IMR-90 (cell line): ENCODE data around the gene ZFTA. TPM values are rescaled to one million over a fixed set of nuclear protein-coding genes. Genes with fewer than 3 reads are reported as not detected.

Experiments used
- ATAC-seq: fragments of 200-7000 bp; cut with Tn5 transposase; 2 replicates; pipeline ENCODE4 v1.9.1; 2020; ENCODE audit warnings: low read depth, mild to moderate bottlenecking, moderate library complexity
- BruUV-seq: library from RNA; stranded (reverse); fragments of 400-500 nt; replicated peaks from 2 replicates; lab custom pipeline; 2021; lab: Mats Ljungman, UMichigan
- CTCF ChIA-PET: fragments of 300-600 bp; formaldehyde crosslinking; extraction: SDS; loops from one replicate; lab custom pipeline; 2021; ENCODE audit warnings: antibody characterized with exemption; lab: Yijun Ruan, JAX
- POLR2A ChIA-PET: fragments of 300-600 bp; sonication (Branson Sonifier 250); formaldehyde crosslinking; loops from one replicate; lab custom pipeline; 2022; ENCODE audit warnings: antibody characterized with exemption; ENCODE audit not compliant: unreplicated experiment; lab: Charles Lee
- DNase-seq: peaks from one replicate; pipeline ENCODE4 v3.0.0; 2013
- H2AFZ ChIP-seq: replicated peaks from 2 replicates; pipeline ENCODE3; 2013; ENCODE audit warnings: low read length, mild to moderate bottlenecking; ENCODE audit not compliant: poor library complexity
- H2AK5ac ChIP-seq: 2 replicates; pipeline ENCODE4 v1.6.1; 2013; ENCODE audit warnings: low read depth, low read length, inconsistent platforms
- H2AK9ac ChIP-seq: replicated peaks from 2 replicates; pipeline ENCODE3; 2013; ENCODE audit warnings: mild to moderate bottlenecking, low read depth, low read length, moderate library complexity; ENCODE audit not compliant: poor library complexity
- H2BK120ac ChIP-seq: 2 replicates; pipeline ENCODE4 v1.6.1; 2013; ENCODE audit warnings: low read depth, low read length, inconsistent platforms
- H2BK15ac ChIP-seq: 3 replicates; pipeline ENCODE4 v1.6.1; 2013; ENCODE audit warnings: low read depth, low read length, inconsistent platforms
- H2BK20ac ChIP-seq: 2 replicates; pipeline ENCODE4 v1.6.1; 2013; ENCODE audit warnings: low read depth, mild to moderate bottlenecking, inconsistent platforms, low read length, moderate library complexity
- H2BK5ac ChIP-seq: 2 replicates; pipeline ENCODE4 v1.6.1; 2013; ENCODE audit warnings: mild to moderate bottlenecking, low read depth, low read length, inconsistent platforms; ENCODE audit not compliant: poor library complexity, severe bottlenecking
- H3K14ac ChIP-seq: replicated peaks from 2 replicates; pipeline ENCODE4 v1.6.1; 2013; ENCODE audit warnings: low read depth, low read length, inconsistent platforms
- H3K18ac ChIP-seq: 2 replicates; pipeline ENCODE4 v1.6.1; 2013; ENCODE audit warnings: low read depth, low read length, control low read depth
- H3K23ac ChIP-seq: 2 replicates; pipeline ENCODE4 v1.6.1; 2013; ENCODE audit warnings: low read depth, low read length, inconsistent platforms
- H3K27ac ChIP-seq: 2 replicates; pipeline ENCODE4 v1.5.1; 2013; ENCODE audit warnings: mild to moderate bottlenecking, control low read depth, low read length; ENCODE audit not compliant: insufficient read depth
- H3K27me3 ChIP-seq: 2 replicates; pipeline ENCODE4 v1.6.1; 2013; ENCODE audit warnings: low read length; ENCODE audit not compliant: control insufficient read depth, insufficient read depth
- H3K36me3 ChIP-seq: 2 replicates; pipeline ENCODE4 v1.6.1; 2013; ENCODE audit warnings: low read length, mixed read lengths; ENCODE audit not compliant: control insufficient read depth, insufficient read depth
- H3K4ac ChIP-seq: 2 replicates; pipeline ENCODE4 v1.6.1; 2013; ENCODE audit warnings: low read depth, low read length, inconsistent platforms
- H3K4me1 ChIP-seq: 2 replicates; pipeline ENCODE4 v1.6.1; 2013; ENCODE audit warnings: low read length, mixed read lengths; ENCODE audit not compliant: control insufficient read depth, insufficient read depth
- H3K4me2 ChIP-seq: 2 replicates; pipeline ENCODE4 v1.6.1; 2013; ENCODE audit warnings: low read depth, mild to moderate bottlenecking, control low read depth, low read length, moderate library complexity
- H3K4me3 ChIP-seq: 2 replicates; pipeline ENCODE4 v1.5.1; 2013; ENCODE audit warnings: low read depth, mild to moderate bottlenecking, control low read depth, low read length, moderate library complexity; ENCODE audit not compliant: insufficient read depth
- H3K56ac ChIP-seq: 2 replicates; pipeline ENCODE4 v1.6.1; 2013; ENCODE audit warnings: low read length, inconsistent platforms; ENCODE audit not compliant: insufficient read depth; ENCODE audit errors: extremely low read depth
- H3K79me1 ChIP-seq, 2 experiments: 2 replicates each; pipeline ENCODE4 v1.6.1; 2013; ENCODE audit warnings: low read length in 2 of 2, inconsistent platforms in 1 of 2, low read depth in 1 of 2
- H3K9ac ChIP-seq: 2 replicates; pipeline ENCODE4 v1.6.1; 2013; ENCODE audit warnings: low read depth, low read length, control low read depth
- H3K9me1 ChIP-seq: 2 replicates; pipeline ENCODE4 v1.6.1; 2013; ENCODE audit warnings: low read length, inconsistent platforms; ENCODE audit not compliant: insufficient read depth
- H3K9me3 ChIP-seq: 2 replicates; pipeline ENCODE4 v1.6.1; 2013; ENCODE audit warnings: low read length; ENCODE audit not compliant: control insufficient read depth, insufficient read depth
- H4K20me1 ChIP-seq: 2 replicates; pipeline ENCODE4 v1.6.1; 2013; ENCODE audit warnings: low read length, inconsistent platforms; ENCODE audit not compliant: insufficient read depth
- H4K5ac ChIP-seq: 2 replicates; pipeline ENCODE4 v1.6.1; 2013; ENCODE audit warnings: mild to moderate bottlenecking, low read depth, low read length, control low read depth
- H4K8ac ChIP-seq, 2 experiments: 2 replicates each; pipeline ENCODE4 v1.6.1; 2013; ENCODE audit warnings: low read depth in 2 of 2, low read length in 2 of 2, control low read depth in 1 of 2, inconsistent platforms in 1 of 2
- H4K91ac ChIP-seq: 2 replicates; pipeline ENCODE4 v1.6.1; 2013; ENCODE audit warnings: low read depth, low read length, inconsistent platforms; ENCODE audit not compliant: insufficient read depth
- CEBPB ChIP-seq: IDR thresholded peaks from 2 replicates; pipeline ENCODE4 v1.6.1; 2012; ENCODE audit warnings: low read depth, low read length, improper control_type of control experiment
- CHD1 ChIP-seq: IDR thresholded peaks from 2 replicates; pipeline ENCODE4 v1.6.1; 2012; ENCODE audit warnings: low read depth, low read length, improper control_type of control experiment
- FOS ChIP-seq: fragments of 150-350 bp; IDR thresholded peaks from 2 replicates; pipeline ENCODE4 v1.6.1; 2016; ENCODE audit warnings: low read depth, low read length
- MAFK ChIP-seq: IDR thresholded peaks from 2 replicates; pipeline ENCODE4 v1.6.1; 2012; ENCODE audit warnings: low read depth, low read length, improper control_type of control experiment
- MXI1 ChIP-seq: IDR thresholded peaks from 2 replicates; pipeline ENCODE4 v1.6.1; 2012; ENCODE audit warnings: low read depth, mild to moderate bottlenecking, low read length, moderate library complexity, borderline replicate concordance
- NFE2L2 ChIP-seq: fragments of 150-350 bp; IDR thresholded peaks from 2 replicates; pipeline ENCODE4 v1.6.1; 2016; ENCODE audit warnings: low read depth, mild to moderate bottlenecking, low read length
- RAD21 ChIP-seq: IDR thresholded peaks from 2 replicates; pipeline ENCODE4 v1.6.1; 2012; ENCODE audit warnings: low read length, improper control_type of control experiment
- RCOR1 ChIP-seq: IDR thresholded peaks from 2 replicates; pipeline ENCODE4 v1.6.1; 2012; ENCODE audit warnings: mild to moderate bottlenecking, low read length, improper control_type of control experiment; ENCODE audit not compliant: insufficient replicate concordance
- RFX5 ChIP-seq: IDR thresholded peaks from 2 replicates; pipeline ENCODE4 v1.8.0; 2012; ENCODE audit warnings: low read depth, mild to moderate bottlenecking, low read length, moderate library complexity
- WGBS, 2 experiments: methylation state at CpG; one replicate each; pipeline versions ENCODE4 v1.1.5 to v1.1.7; 2013; ENCODE audit warnings: missing lambda C conversion rate in 2 of 2; ENCODE audit not compliant: insufficient read length in 1 of 2; ENCODE audit errors: extremely low coverage in 2 of 2; 5-methylcytosine and 5-hydroxymethylcytosine counted together
- dilution Hi-C: fragments of 300-500 bp; cut with HindIII; formaldehyde crosslinking; loops from one replicate; pipeline ENCODE4 v1.14.3; 2018; ENCODE audit warnings: low sequenced_read_pairs; ENCODE audit not compliant: unreplicated experiment
- in situ Hi-C: fragments of 300-500 bp; cut with MboI; formaldehyde crosslinking; loops from 3 replicates; pipeline ENCODE4 v1.14.3; 2019; ENCODE audit warnings: low sequenced_read_pairs, inconsistent platforms, mixed read lengths
- intact Hi-C: fragments of 100-400 bp; cut with micrococcal nuclease; formaldehyde crosslinking; loops from 2 replicates; pipeline ENCODE4 v1.10.0; 2022
- polyA plus RNA-seq, 3 experiments: library from polyadenylated mRNA; depleted of rRNA; stranded (reverse); fragments of >200 nt; gene quantifications; 2 replicates each; pipeline ENCODE4 v1.2.3, GENCODE V29; 2012; ENCODE audit warnings: low replicate concordance in 1 of 3
- total RNA-seq: library from RNA; depleted of rRNA; stranded (reverse); fragments of >200 nt; gene quantifications from 2 replicates; pipeline ENCODE4 v1.2.3, GENCODE V29; 2012
- TF ChIP-seq, protein P1 (sequence below): fragments of 150-350 bp; IDR thresholded peaks from 2 replicates; pipeline ENCODE4 v1.6.1; 2017; ENCODE audit warnings: mild to moderate bottlenecking, antibody characterized with exemption, low read length, low read depth
- TF ChIP-seq, protein P2 (sequence below): fragments of 150-350 bp; IDR thresholded peaks from 2 replicates; pipeline ENCODE4 v1.6.1; 2016; ENCODE audit warnings: low read depth, mild to moderate bottlenecking, low read length, moderate library complexity, borderline replicate concordance

ZFTA gene
- total and polyA plus RNA-seq, 2 of the 4 experiments (the other 2 are of a cell fraction): 5.4 to 8.1 TPM

DNA sequence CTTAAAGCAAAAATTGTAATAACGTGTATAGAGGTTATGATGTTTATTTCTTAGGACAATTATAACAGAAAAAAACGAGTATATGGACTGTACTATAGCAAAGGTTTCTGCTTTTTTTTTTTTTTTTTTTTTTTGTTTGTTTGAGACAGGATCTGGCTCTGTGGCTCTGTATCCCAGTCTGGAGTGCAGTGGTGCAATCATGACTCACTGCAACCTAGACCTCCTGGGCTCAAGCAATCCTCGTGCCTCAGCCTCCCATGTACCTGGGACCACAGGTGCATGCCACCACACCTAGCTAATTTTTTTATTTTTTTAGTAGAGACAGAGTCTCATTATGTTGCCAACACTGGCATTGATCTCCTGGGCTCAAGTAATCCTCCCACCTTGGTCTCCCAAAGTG, 39.2 kb downstream of the ZFTA start:
- Histone ChIP-seq H3K56ac (no peak overlapping the region), H3K9me3 (no peaks in the 10 kb centered on the region), H4K20me1 (no peaks in the 10 kb centered on the region; the same call in 1 of the 2 replicates), H3K4ac (no peak overlapping the region), H4K91ac (no peak overlapping the region), H3K4me2 (no peak overlapping the region), H2AK5ac (no peak overlapping the region), H3K36me3 (no peaks in the 10 kb centered on the region), H2BK120ac (no peak overlapping the region), H2AK9ac (no peak overlapping the region), H3K4me3 (no peak overlapping the region), H2BK20ac (no peak overlapping the region), H3K14ac (no peak overlapping the region), H3K79me1 (peaks cover 17 to 42% of the 10 kb centered on the region in 2 experiments; a peak in 3 of 4 replicates), H3K9me1 (no peaks in the 10 kb centered on the region; the same call in 1 of the 2 replicates), H4K5ac (no peak overlapping the region), H2BK5ac (no peak overlapping the region), H3K23ac (no peak overlapping the region), H2AFZ (no peak overlapping the region), H3K27me3 (no peaks in the 10 kb centered on the region), H3K9ac (no peak overlapping the region), H3K27ac (no peak overlapping the region), H3K4me1 (no peaks in the 10 kb centered on the region), H4K8ac (no peak overlapping the region), H3K18ac (no peak overlapping the region), H2BK15ac (no peak overlapping the region)
- WGBS, 2 experiments: no CpG with 5 or more reads among the region's 3 CpGs
- no peak for DNase-seq
- BruUV-seq: no TSS peak
- ATAC-seq: no peak
- intact Hi-C loops: no loop called here
- no peak for TF ChIP-seq MAFK
- TF ChIP-seq CHD1: no peak
- no peak for TF ChIP-seq FOS
- no peak for TF ChIP-seq RCOR1
- TF ChIP-seq RFX5: no peak
- TF ChIP-seq CEBPB: no peak
- TF ChIP-seq NFE2L2: no peak
- TF ChIP-seq, protein P1, sequence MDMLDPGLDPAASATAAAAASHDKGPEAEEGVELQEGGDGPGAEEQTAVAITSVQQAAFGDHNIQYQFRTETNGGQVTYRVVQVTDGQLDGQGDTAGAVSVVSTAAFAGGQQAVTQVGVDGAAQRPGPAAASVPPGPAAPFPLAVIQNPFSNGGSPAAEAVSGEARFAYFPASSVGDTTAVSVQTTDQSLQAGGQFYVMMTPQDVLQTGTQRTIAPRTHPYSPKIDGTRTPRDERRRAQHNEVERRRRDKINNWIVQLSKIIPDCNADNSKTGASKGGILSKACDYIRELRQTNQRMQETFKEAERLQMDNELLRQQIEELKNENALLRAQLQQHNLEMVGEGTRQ: no peak
- no peak for TF ChIP-seq RAD21
- TF ChIP-seq MXI1: no peak
- TF ChIP-seq, protein P2, sequence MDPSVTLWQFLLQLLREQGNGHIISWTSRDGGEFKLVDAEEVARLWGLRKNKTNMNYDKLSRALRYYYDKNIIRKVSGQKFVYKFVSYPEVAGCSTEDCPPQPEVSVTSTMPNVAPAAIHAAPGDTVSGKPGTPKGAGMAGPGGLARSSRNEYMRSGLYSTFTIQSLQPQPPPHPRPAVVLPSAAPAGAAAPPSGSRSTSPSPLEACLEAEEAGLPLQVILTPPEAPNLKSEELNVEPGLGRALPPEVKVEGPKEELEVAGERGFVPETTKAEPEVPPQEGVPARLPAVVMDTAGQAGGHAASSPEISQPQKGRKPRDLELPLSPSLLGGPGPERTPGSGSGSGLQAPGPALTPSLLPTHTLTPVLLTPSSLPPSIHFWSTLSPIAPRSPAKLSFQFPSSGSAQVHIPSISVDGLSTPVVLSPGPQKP: no peak
- dilution Hi-C loops: no loop called here
- ChIA-PET CTCF (interaction anchor here (0.7 kb wide), 1 partner anchor 14 kb away, joined by 3 read pairs; no protein-coding TSS in a partner anchor), POLR2A (no interaction called here)
- in situ Hi-C loops: no loop called here
